H7 (cell line): ENCODE measurements around the gene NEDD4L. TPM values are rescaled to one million over a fixed set of nuclear protein-coding genes. Genes with fewer than 3 reads are reported as not detected.

ENCODE experiments used
- DNase-seq: peaks from one replicate; pipeline ENCODE4 v3.0.0; 2012
- H3K27me3 ChIP-seq: 2 replicates; pipeline ENCODE4 v1.6.0; 2011; ENCODE audit warnings: mild to moderate bottlenecking, low read length; ENCODE audit not compliant: control insufficient read depth, insufficient read depth
- H3K36me3 ChIP-seq: replicated peaks from 2 replicates; pipeline ENCODE4 v1.5.1; 2011; ENCODE audit warnings: low read length; ENCODE audit not compliant: control insufficient read depth, insufficient read depth
- H3K4me3 ChIP-seq: 2 replicates; pipeline ENCODE4 v1.5.1; 2011; ENCODE audit warnings: low read depth, mild to moderate bottlenecking, control low read depth, low read length, moderate library complexity; ENCODE audit not compliant: insufficient read depth
- total RNA-seq: library from RNA; depleted of rRNA; stranded (reverse); fragments of >200 nt; shearing (Covaris generic); gene quantifications from 2 replicates; pipeline ENCODE4 v1.2.3, GENCODE V29; 2014

The NEDD4L gene
- total RNA-seq, 1 experiment from 2014 or later, result 39.8 TPM

DNA sequence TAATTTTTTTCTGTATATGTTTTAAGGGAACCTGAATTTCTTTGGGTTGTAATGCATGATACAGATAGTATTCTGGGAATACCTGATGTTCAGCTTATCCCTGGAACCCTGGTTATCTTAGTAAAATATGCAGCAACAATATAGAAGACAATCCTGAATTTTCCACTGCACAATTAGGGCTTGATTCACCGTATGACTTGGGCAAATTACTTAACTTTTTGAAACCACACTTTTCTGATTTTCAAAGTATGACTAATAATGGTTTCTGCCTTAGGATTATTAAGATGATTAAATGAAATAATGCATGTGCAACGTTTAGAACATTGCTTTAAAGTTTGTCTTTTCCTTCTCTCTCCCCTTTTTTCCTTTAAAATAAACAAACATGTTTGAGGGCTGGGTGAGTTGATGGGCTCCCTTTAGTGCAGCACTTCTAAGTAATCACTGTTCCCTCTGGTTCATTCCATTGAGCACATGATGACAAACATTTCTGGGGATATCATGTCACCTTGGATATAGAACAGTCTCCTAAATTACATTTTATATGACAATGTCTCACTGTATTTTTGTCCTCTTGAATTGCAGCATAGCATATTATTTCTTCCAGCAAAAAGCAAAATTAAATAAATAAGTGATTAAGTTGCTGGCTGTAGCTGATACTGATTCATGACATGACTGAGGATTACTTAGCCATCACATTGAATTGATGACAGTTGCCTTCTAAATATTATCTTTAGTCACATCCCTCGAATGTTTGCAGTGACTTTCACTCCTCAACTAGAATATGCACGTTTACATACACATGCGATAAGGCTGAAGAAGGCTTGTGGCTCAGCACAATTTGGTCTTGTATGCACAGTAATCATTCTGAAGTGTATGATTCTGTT, 254.5 kb downstream of the NEDD4L start:
- no peak for DNase-seq
- no peaks in the 10 kb centered on the region for H3K27me3 ChIP-seq
- no peaks in the 10 kb centered on the region for H3K36me3 ChIP-seq
- H3K4me3 ChIP-seq, result no peak overlapping the region

GRCh38 chr18:58299135-58299473, 255.1 kb downstream of the NEDD4L start:
- H3K4me3 ChIP-seq, result no peak overlapping the region
- H3K36me3 ChIP-seq, result no peaks in the 10 kb centered on the region
- DNase-seq, result no peak
- H3K27me3 ChIP-seq, result no peaks in the 10 kb centered on the region

DNA sequence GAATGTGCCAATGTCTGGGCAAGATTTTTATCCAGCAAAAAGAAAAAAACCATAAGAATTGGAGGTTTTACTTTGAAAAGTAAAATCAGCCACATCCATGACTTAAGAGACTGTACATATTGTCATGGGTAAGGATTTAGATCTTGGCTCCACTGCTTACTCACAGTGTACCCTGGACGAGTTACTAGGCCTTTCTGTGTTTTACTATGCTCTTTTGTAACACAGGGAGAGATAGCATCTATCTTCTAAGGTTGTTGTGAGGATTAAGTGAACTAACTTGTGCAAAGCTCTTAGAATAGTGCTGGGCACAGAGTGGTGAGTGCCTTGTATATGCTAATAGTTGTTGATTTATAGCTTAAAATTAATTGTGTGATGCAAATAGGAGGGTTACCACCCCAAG, 255.9 kb downstream of the NEDD4L start:
- no peak for DNase-seq
- no peaks in the 10 kb centered on the region for H3K27me3 ChIP-seq
- H3K36me3 ChIP-seq, result no peaks in the 10 kb centered on the region
- no peak overlapping the region for H3K4me3 ChIP-seq

GRCh38 chr18:58300867-58301266, 256.8 kb downstream of the NEDD4L start:
- Histone ChIP-seq H3K4me3 (no peak overlapping the region), H3K27me3 (no peaks in the 10 kb centered on the region), H3K36me3 (no peaks in the 10 kb centered on the region)
- no peak for DNase-seq

- Histone ChIP-seq H3K4me3 (no peak overlapping the region), H3K27me3 (no peaks in the 10 kb centered on the region), H3K36me3 (no peaks in the 10 kb centered on the region)
- DNase-seq, result no peak
Measured at GRCh38 chr18:58302811-58303210, 258.8 kb downstream of the NEDD4L start.

DNA sequence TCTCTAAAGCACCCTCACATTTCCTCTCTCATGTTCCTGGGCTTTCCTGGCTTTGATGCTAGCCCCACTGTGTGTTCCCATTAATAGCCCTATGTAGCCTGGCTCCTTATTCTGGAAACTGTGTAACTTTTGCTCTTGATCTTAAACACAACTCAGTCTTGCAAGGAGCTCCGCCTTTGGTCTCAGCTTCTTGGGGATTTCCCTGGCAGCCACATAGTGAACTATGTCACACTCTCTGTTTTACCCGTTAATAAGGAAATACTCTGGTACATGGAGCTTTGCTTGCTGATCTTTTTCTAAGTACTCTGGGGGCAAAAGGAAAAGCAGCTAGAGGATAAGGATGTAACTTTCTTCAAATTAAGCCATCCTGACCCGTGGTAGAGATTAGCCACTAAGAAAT, 259.3 kb downstream of the NEDD4L start:
- no peak for DNase-seq
- no peaks in the 10 kb centered on the region for H3K27me3 ChIP-seq
- no peak overlapping the region for H3K4me3 ChIP-seq
- H3K36me3 ChIP-seq, result no peaks in the 10 kb centered on the region

DNA sequence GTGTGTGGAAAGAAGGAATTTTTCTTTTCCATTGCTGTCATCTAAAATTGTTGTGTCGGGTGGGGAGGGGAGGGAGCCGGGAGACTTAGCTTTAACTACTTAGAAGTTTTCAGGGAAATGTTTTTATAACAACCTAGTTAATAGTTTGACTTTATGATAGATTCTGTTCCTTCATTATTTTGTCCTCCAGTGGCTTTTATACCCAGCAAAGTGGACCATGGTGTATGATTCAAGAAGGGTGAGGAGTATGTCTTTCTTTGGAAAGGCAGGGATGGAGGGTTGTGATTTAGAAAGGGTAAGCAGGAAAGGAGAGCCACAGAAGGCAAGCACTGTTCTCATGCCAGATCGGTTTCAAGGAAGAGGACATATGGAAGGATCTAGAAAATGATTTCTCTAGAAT, 261.8 kb downstream of the NEDD4L start:
- no peaks in the 10 kb centered on the region for H3K36me3 ChIP-seq
- no peaks in the 10 kb centered on the region for H3K27me3 ChIP-seq
- no peak overlapping the region for H3K4me3 ChIP-seq
- DNase-seq, result no peak

DNA sequence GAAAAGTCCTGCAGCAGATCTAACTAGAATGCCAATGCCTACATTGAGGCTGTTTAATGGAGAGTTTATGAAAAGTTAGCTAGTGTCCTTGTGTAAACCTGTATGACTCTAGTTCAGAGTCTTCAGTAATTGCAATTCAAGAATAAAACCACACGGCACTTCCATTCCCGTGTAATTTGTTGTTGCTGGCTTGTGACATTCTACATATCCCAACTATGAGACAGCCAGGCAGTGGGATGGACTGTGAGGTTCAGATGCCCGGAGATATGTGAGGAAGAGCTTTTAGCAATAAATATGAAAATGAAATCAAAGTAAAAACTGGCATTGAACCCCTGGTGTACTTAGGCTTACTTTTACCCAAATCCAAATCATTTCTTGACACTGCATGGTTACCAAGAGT, 263.4 kb downstream of the NEDD4L start:
- DNase-seq, result no peak
- Histone ChIP-seq H3K36me3 (no peaks in the 10 kb centered on the region), H3K4me3 (no peak overlapping the region), H3K27me3 (no peaks in the 10 kb centered on the region)

GRCh38 chr18:58308463-58308862, 264.4 kb downstream of the NEDD4L start:
- Histone ChIP-seq H3K27me3 (no peaks in the 10 kb centered on the region), H3K4me3 (no peak overlapping the region), H3K36me3 (no peaks in the 10 kb centered on the region)
- no peak for DNase-seq

- Histone ChIP-seq H3K36me3 (no peaks in the 10 kb centered on the region), H3K4me3 (no peak overlapping the region), H3K27me3 (no peaks in the 10 kb centered on the region)
- no peak for DNase-seq
Measured at GRCh38 chr18:58309099-58309498, 265.1 kb downstream of the NEDD4L start.

- Histone ChIP-seq H3K27me3 (no peaks in the 10 kb centered on the region), H3K36me3 (no peaks in the 10 kb centered on the region)
- DNase-seq, result no peak
Measured at GRCh38 chr18:58309610-58310239, 265.7 kb downstream of the NEDD4L start.

GRCh38 chr18:58310517-58310916, 266.5 kb downstream of the NEDD4L start:
- Histone ChIP-seq H3K27me3 (no peaks in the 10 kb centered on the region; the same call in 1 of the 2 replicates), H3K36me3 (no peaks in the 10 kb centered on the region), H3K4me3 (no peak overlapping the region)
- no peak for DNase-seq

More at GRCh38 chr18:58309610-58310239, 265.7 kb downstream of the NEDD4L start:
- no peak overlapping the region for H3K4me3 ChIP-seq

DNA sequence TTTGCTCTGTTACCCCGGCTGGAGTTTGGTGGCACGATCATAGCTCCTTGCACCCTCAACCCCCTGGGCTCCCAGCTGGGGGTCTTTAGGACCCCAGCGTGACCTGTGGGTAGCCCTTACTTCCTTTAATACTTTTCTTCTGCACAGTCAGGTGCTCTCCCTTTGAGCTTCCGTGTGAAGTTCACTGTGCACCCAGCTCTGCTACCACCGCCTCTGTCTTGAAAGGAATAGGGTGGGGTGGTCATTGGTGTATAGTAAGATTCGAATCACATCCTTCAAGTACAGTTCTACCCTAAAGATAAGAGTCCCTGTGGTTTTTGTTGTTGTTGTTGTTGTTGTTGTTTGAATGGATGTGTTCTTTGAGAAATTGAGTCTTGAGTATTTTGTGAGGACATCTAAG, 267.4 kb downstream of the NEDD4L start:
- no peaks in the 10 kb centered on the region for H3K36me3 ChIP-seq
- DNase-seq, result no peak
- H3K27me3 ChIP-seq, result no peaks in the 10 kb centered on the region; the same call in 1 of the 2 replicates
- H3K4me3 ChIP-seq, result no peak overlapping the region

DNA sequence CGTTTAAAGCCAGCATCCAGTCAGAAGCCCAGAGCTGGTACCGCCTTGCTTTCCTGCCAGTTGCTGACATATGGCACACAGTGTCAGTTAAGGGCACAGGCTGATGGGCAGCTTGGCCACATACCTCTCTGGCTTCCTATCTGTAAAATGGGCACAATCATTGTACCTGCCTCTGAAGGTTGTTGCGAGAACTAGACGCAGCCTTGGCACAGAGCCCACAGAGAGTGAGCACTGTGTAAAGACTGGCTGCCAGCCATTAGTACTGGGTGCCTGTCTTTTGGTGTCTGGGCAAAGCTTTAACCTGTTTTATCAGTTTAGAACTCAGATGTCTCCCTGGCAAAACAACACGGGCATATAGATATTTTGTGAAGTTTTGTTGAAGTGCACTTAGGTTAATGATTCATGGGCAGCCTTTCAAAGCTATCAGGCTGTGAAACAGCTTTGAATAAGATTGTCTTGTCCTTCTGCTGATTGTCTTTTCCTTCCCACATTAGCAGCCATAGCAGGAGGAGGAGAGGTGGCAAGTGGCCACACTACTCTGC, 269.5 kb downstream of the NEDD4L start:
- DNase-seq, result no peak
- H3K27me3 ChIP-seq, result no peaks in the 10 kb centered on the region; the same call in 1 of the 2 replicates
- no peaks in the 10 kb centered on the region; the same call in 1 of the 2 replicates for H3K36me3 ChIP-seq
- no peak overlapping the region for H3K4me3 ChIP-seq

DNA sequence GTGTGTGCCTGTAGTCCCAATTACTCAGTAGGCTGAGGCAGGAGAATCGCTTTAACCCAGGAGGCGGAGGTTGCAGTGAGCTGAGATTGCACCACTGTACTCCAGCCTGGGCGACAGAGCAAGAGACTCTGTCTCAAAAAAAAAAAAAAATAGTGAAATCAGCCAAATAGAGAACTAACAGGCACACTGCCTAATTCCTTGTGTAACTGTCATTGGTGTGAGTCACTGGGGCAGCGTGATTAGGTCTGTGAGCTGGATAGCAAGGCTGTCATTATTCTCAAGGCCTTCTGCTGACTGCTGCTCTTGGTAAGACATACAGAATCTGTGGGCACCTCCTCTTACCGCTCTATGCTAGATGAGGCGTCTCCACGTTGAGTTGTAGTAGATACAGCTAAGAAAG, 270.3 kb downstream of the NEDD4L start:
- no peak for DNase-seq
- Histone ChIP-seq H3K36me3 (no peaks in the 10 kb centered on the region; the same call in 1 of the 2 replicates), H3K4me3 (no peak overlapping the region), H3K27me3 (no peaks in the 10 kb centered on the region; the same call in 1 of the 2 replicates)
